Ramos (cell line): Measurements from ENCODE around the gene DKK3.

Source experiments
- in situ Hi-C: fragments of 300-500 bp; cut with MboI; formaldehyde crosslinking; loops from one replicate; pipeline ENCODE4 v1.14.3; 2022; ENCODE audit warnings: low sequenced_read_pairs; ENCODE audit not compliant: unreplicated experiment

The DKK3 gene

GRCh38 chr11:11952036-11952435 lies 56.4 kb downstream of the DKK3 start:
- in situ Hi-C loops, result no loop called here

- in situ Hi-C loops, result no loop called here
Measured at GRCh38 chr11:11949482-11949881, 58.9 kb downstream of the DKK3 start.

- in situ Hi-C loops, result no loop called here
Measured at GRCh38 chr11:11948242-11948947, 60.0 kb downstream of the DKK3 start.

- in situ Hi-C loops, result no loop called here
Measured at GRCh38 chr11:11947825-11948224, 60.6 kb downstream of the DKK3 start.

GRCh38 chr11:11946878-11947277 lies 61.5 kb downstream of the DKK3 start:
- in situ Hi-C loops, result no loop called here

- in situ Hi-C loops, result no loop called here
Measured at GRCh38 chr11:11946180-11946579, 62.2 kb downstream of the DKK3 start.

- in situ Hi-C loops, result no loop called here
Measured at GRCh38 chr11:11944444-11944843, 64.0 kb downstream of the DKK3 start.

- in situ Hi-C loops, result no loop called here
Measured at GRCh38 chr11:11942668-11943067, 65.8 kb downstream of the DKK3 start.

- in situ Hi-C loops, result no loop called here
Measured at GRCh38 chr11:11940551-11940950, 67.9 kb downstream of the DKK3 start.

- in situ Hi-C loops, result no loop called here
Measured at GRCh38 chr11:11937957-11938356, 70.5 kb downstream of the DKK3 start.

- in situ Hi-C loops, result no loop called here
Measured at GRCh38 chr11:11937433-11937832, 71.0 kb downstream of the DKK3 start.

- in situ Hi-C loops, result no loop called here
Measured at GRCh38 chr11:11935536-11935935, 72.9 kb downstream of the DKK3 start.

GRCh38 chr11:11931461-11932055 lies 76.9 kb downstream of the DKK3 start:
- in situ Hi-C loops, result no loop called here

- in situ Hi-C loops, result no loop called here
Measured at GRCh38 chr11:11929920-11930319, 78.5 kb downstream of the DKK3 start.

GRCh38 chr11:11923828-11924227 lies 84.6 kb downstream of the DKK3 start:
- in situ Hi-C loops, result no loop called here

GRCh38 chr11:11916981-11917399 lies 91.4 kb downstream of the DKK3 start:
- in situ Hi-C loops, result no loop called here

- in situ Hi-C loops, result no loop called here
Measured at GRCh38 chr11:11915625-11916024, 92.8 kb downstream of the DKK3 start.

- in situ Hi-C loops, result no loop called here
Measured at GRCh38 chr11:11913395-11913794, 95.0 kb downstream of the DKK3 start.
